Ishikawa (cell line): ENCODE results near the gene MTHFD2.
A peak's percentile ranks its signal among the peaks of the same experiment; 100 is the strongest.

Source experiments
- CEBPB ChIP-seq: IDR thresholded peaks from 2 replicates; pipeline ENCODE4 v1.6.1; 2012
- CREB1 ChIP-seq: IDR thresholded peaks from 2 replicates; pipeline ENCODE4 v1.6.1; 2012; ENCODE audit warnings: low read depth
- EGR1 ChIP-seq: IDR thresholded peaks from 2 replicates; pipeline ENCODE4 v1.6.1; 2012
- EP300 ChIP-seq: IDR thresholded peaks from 2 replicates; pipeline ENCODE4 v1.6.1; 2012; ENCODE audit warnings: borderline replicate concordance
- FOXM1 ChIP-seq: IDR thresholded peaks from 2 replicates; pipeline ENCODE4 v1.6.1; 2012; ENCODE audit warnings: low read depth, borderline replicate concordance
- MAX ChIP-seq: IDR thresholded peaks from 2 replicates; pipeline ENCODE4 v1.6.1; 2012
- NFIC ChIP-seq: IDR thresholded peaks from 2 replicates; pipeline ENCODE4 v1.6.1; 2012
- RAD21 ChIP-seq: IDR thresholded peaks from 2 replicates; pipeline ENCODE4 v1.6.1; 2012; ENCODE audit warnings: low read depth
- REST ChIP-seq: IDR thresholded peaks from 2 replicates; pipeline ENCODE4 v1.6.1; 2012; ENCODE audit warnings: low read depth, mild to moderate bottlenecking
- TAF1 ChIP-seq: IDR thresholded peaks from 2 replicates; pipeline ENCODE4 v1.6.1; 2012; ENCODE audit warnings: low read depth, mild to moderate bottlenecking
- TCF12 ChIP-seq: IDR thresholded peaks from 2 replicates; pipeline ENCODE4 v1.6.1; 2012; ENCODE audit warnings: low read depth
- TEAD4 ChIP-seq: IDR thresholded peaks from 2 replicates; pipeline ENCODE4 v1.6.1; 2012
- USF1 ChIP-seq: IDR thresholded peaks from 2 replicates; pipeline ENCODE4 v1.6.1; 2012
- YY1 ChIP-seq: IDR thresholded peaks from 2 replicates; pipeline ENCODE4 v1.6.1; 2012; ENCODE audit warnings: low read depth
- ZBTB7A ChIP-seq: IDR thresholded peaks from 2 replicates; pipeline ENCODE4 v1.6.1; 2012; ENCODE audit warnings: low read depth

The MTHFD2 gene

GRCh38 chr2:74177696-74178095 lies 20.7 kb upstream of the MTHFD2 start:
- TF ChIP-seq FOXM1 (no peak), YY1 (no peak), REST (no peak), ZBTB7A (no peak), USF1 (no peak), MAX (no peak), RAD21 (no peak)

GRCh38 chr2:74178211-74179062 lies 20.0 kb upstream of the MTHFD2 start, which contains the start of gene MOB1A:
MOB1A (minus strand) TSS chr2:74178879; CDS start chr2:74178674, 205 bp downstream.
- no peak for TF ChIP-seq RAD21
- TF ChIP-seq YY1 = peak; percentile 64; the same call in 1 of the 2 replicates
- no peak; the same call in 1 of the 2 replicates for TF ChIP-seq USF1
- 0 out of 2 replicates have a peak, but pooled peaks have one; percentile 54 for TF ChIP-seq ZBTB7A
- no peak; the same call in 1 of the 2 replicates for TF ChIP-seq EP300
- no peak for TF ChIP-seq NFIC
- no peak for TF ChIP-seq CREB1
- peak; percentile 46 for TF ChIP-seq EGR1
- peak; percentile 55; the same call in 1 of the 2 replicates for TF ChIP-seq FOXM1
- TF ChIP-seq TEAD4 = peak; percentile 38; the same call in 1 of the 2 replicates
- no peak for TF ChIP-seq REST
- TF ChIP-seq CEBPB = no peak
- TF ChIP-seq TAF1 = peak; percentile 93
- peak; percentile 14 for TF ChIP-seq MAX
- peak; percentile 60; the same call in 1 of the 2 replicates for TF ChIP-seq TCF12

- TF ChIP-seq RAD21 (no peak), EP300 (no peak), ZBTB7A (no peak), CREB1 (no peak), CEBPB (no peak), TCF12 (no peak), YY1 (no peak; the same call in 1 of the 2 replicates), NFIC (no peak), FOXM1 (no peak), USF1 (no peak)
Observed at GRCh38 chr2:74179063-74179865, 19.2 kb upstream of the MTHFD2 start.

- TF ChIP-seq TEAD4 (no peak), YY1 (no peak), EGR1 (no peak), REST (no peak), MAX (no peak), CEBPB (no peak), ZBTB7A (no peak)
Observed at GRCh38 chr2:74181739-74182138, 16.7 kb upstream of the MTHFD2 start.
